ENCODE data around the gene YKT6.
"Not testable (repeated sequence)": the region's sequence is repeated elsewhere in the genome, so short reads cannot be mapped to it uniquely, and the experiment has no call there.

Gene YKT6

DNA sequence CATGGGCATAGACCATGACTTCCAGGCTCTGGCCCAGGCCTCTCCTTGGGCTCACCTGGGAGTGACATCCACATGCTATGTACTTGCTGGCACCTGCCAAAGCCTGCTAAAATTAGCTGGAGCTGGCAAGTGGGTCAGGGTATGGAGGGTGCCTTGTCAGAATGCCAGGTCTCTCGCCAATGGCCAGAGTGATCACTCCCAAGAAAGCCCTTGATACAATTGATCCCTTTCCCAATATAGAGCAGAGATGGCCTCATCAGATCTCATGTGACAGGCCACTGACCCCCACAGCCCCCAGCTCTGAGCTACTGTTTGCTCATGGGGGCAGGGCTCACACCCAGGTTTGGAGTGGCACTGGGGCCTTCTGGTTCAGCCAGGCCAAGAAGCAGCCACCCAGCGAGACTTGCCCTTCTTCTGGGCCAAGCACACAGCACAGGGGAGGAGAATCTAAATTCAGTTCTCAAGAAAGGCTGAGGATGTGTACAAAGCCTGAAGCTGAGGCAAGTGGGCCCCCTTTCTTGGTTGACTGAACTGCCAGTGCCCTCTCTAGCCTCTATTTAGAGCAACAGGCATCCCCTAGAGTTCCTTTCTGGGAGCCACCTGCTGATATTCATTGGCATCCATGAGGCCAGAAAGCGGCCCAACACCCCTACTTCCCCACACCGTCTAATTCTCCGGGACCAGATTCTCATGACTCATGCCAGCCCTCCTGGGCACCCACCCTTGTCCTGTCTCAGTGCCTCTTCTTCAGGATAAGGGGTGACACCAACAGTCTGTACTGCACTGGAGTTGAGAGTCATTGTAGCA, 40.8 kb upstream of the YKT6 start:
- TF ChIP-seq, protein P1, sequence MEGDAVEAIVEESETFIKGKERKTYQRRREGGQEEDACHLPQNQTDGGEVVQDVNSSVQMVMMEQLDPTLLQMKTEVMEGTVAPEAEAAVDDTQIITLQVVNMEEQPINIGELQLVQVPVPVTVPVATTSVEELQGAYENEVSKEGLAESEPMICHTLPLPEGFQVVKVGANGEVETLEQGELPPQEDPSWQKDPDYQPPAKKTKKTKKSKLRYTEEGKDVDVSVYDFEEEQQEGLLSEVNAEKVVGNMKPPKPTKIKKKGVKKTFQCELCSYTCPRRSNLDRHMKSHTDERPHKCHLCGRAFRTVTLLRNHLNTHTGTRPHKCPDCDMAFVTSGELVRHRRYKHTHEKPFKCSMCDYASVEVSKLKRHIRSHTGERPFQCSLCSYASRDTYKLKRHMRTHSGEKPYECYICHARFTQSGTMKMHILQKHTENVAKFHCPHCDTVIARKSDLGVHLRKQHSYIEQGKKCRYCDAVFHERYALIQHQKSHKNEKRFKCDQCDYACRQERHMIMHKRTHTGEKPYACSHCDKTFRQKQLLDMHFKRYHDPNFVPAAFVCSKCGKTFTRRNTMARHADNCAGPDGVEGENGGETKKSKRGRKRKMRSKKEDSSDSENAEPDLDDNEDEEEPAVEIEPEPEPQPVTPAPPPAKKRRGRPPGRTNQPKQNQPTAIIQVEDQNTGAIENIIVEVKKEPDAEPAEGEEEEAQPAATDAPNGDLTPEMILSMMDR (IDR thresholded peaks at IDR 0.05; ENCODE audit: borderline replicate concordance, control extremely low read depth, extremely low read depth, insufficient read depth, missing control alignments) = no peak
- in situ Hi-C loops (cut with MboI; ENCODE audit: low sequenced_read_pairs, unreplicated experiment) = no loop called here
- no peak for DNase-seq (ENCODE audit: low spot score)

DNA sequence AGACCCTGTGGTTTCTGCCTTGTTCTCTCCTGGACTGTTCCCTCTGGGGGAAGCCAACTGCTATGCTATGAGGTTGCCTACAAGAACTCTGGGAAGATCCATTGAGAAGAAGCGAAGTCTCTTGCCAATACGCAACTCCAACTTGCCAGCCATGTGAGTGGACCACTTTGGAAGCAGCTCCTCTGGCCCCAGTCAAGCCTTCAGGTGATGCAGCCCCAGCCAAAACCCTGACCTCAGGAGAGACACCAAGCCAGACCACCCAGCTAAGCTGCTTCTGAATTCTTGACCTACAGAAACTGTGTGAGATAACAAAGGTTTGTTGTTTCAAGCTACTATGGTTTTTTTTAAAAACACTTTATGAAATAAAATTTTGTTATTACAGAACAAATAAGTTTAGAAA, 39.4 kb upstream of the YKT6 start:
- DNase-seq (ENCODE audit: low spot score) = no peak
- TF ChIP-seq, protein P1 (IDR thresholded peaks at IDR 0.05; ENCODE audit: borderline replicate concordance, control extremely low read depth, extremely low read depth, insufficient read depth, missing control alignments) = no peak
- in situ Hi-C loops (cut with MboI; ENCODE audit: low sequenced_read_pairs, unreplicated experiment) = no loop called here

GRCh38 chr7:44162179-44162578, 38.6 kb upstream of the YKT6 start:
- TF ChIP-seq, protein P1 (IDR thresholded peaks at IDR 0.05; ENCODE audit: borderline replicate concordance, control extremely low read depth, extremely low read depth, insufficient read depth, missing control alignments) = no peak
- in situ Hi-C loops (cut with MboI; ENCODE audit: low sequenced_read_pairs, unreplicated experiment) = no loop called here

DNA sequence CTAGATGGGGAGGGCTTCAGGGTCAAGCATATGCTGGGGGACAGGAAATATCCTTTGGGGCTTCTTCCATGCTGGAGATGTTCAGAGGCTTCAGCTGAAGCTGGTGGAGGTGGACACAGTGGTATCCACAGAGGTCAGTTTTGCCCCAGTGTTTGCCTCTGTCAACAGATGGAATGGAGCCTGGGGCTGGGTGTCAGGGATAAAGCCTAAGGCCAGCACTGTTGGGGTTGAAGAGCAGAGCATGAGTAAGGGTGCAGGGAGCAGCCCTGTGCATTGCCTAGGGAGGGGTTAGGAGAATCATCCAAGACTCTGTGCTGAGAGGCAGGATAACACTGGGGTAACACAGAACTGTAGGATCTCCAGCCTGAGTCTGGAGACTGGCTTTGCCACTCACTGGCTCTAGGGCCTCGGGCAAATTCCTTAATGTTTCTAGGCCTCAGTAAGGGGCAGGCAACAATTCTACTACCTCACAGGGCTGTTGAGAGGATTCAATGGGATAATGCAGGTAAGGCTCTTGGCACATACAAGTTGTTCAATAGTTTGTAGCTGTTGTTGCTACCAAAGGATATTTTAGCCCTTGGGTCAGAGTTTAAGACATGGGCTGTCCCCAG, 37.9 kb upstream of the YKT6 start:
- TF ChIP-seq, protein P1 (IDR thresholded peaks at IDR 0.05; ENCODE audit: borderline replicate concordance, control extremely low read depth, extremely low read depth, insufficient read depth, missing control alignments) = no peak
- no peak for DNase-seq (ENCODE audit: low spot score)

More at GRCh38 chr7:44162179-44162578, 38.6 kb upstream of the YKT6 start:
- no peak for DNase-seq (ENCODE audit: low spot score)

DNA sequence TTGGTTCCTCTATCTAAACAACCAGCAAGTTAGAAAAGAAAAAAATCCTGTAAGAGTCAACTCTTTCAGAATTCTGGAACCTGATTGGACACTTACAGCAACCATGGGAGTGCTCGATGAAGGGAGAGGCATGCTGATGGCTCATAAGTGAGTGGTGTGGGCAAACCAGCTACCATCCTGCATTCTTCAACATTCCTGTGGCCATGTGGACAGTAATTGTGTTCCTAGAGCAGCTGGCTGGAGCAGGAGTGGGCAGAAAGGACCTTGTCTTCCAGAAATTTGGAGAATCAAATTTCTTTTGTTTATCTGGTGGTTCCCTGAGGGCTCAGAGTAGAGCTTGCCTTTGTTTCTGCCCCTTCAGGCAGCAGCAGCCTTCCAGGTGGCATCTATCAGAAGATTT, 37.2 kb upstream of the YKT6 start:
- DNase-seq (ENCODE audit: low spot score) = no peak
- TF ChIP-seq, protein P1 (IDR thresholded peaks at IDR 0.05; ENCODE audit: borderline replicate concordance, control extremely low read depth, extremely low read depth, insufficient read depth, missing control alignments) = no peak
- in situ Hi-C loops (cut with MboI; ENCODE audit: low sequenced_read_pairs, unreplicated experiment) = no loop called here

More for the DNA sequence above, 37.9 kb upstream of the YKT6 start:
- in situ Hi-C loops (cut with MboI; ENCODE audit: low sequenced_read_pairs, unreplicated experiment) = no loop called here

- no peak for DNase-seq (ENCODE audit: low spot score)
- in situ Hi-C loops (cut with MboI; ENCODE audit: low sequenced_read_pairs, unreplicated experiment) = no loop called here
- TF ChIP-seq, protein P1 (IDR thresholded peaks at IDR 0.05; ENCODE audit: borderline replicate concordance, control extremely low read depth, extremely low read depth, insufficient read depth, missing control alignments) = no peak
Measured at GRCh38 chr7:44167920-44168319, 32.9 kb upstream of the YKT6 start.

GRCh38 chr7:44171901-44172300, 28.9 kb upstream of the YKT6 start:
- in situ Hi-C loops (cut with MboI; ENCODE audit: low sequenced_read_pairs, unreplicated experiment); DNase-seq (ENCODE audit: low spot score): not testable (repeated sequence)
